SK-N-SH (cell line): ENCODE measurements around the gene SPRY1.

Experiments
- POLR2AphosphoS5 ChIP-seq: IDR thresholded peaks from 2 replicates; pipeline ENCODE4 v1.6.1; 2012; ENCODE audit warnings: low read depth, low read length
- RFX5 ChIP-seq: IDR thresholded peaks from 2 replicates; pipeline ENCODE4 v1.6.1; 2012; ENCODE audit warnings: mild to moderate bottlenecking, improper control_type of control experiment, low read length
- YY1 ChIP-seq: IDR thresholded peaks from 2 replicates; pipeline ENCODE4 v1.4.0; 2012; ENCODE audit warnings: low read depth, mild to moderate bottlenecking
- TF ChIP-seq, protein P1 (sequence below): fragments of 200-600 bp; sonication (generic); IDR thresholded peaks from 2 replicates; pipeline ENCODE4 v1.6.1; 2017; ENCODE audit warnings: antibody characterized with exemption, mild to moderate bottlenecking, moderate library complexity
- TF ChIP-seq, protein P2 (sequence below): fragments of 150-350 bp; IDR thresholded peaks from 2 replicates; pipeline ENCODE4 v1.6.1; 2017; ENCODE audit warnings: antibody characterized with exemption, low read length, low read depth, borderline replicate concordance
- TF ChIP-seq, protein P3 (sequence below): IDR thresholded peaks from 2 replicates; pipeline ENCODE4 v1.4.0; 2012; ENCODE audit warnings: low read depth, borderline replicate concordance

DNA sequence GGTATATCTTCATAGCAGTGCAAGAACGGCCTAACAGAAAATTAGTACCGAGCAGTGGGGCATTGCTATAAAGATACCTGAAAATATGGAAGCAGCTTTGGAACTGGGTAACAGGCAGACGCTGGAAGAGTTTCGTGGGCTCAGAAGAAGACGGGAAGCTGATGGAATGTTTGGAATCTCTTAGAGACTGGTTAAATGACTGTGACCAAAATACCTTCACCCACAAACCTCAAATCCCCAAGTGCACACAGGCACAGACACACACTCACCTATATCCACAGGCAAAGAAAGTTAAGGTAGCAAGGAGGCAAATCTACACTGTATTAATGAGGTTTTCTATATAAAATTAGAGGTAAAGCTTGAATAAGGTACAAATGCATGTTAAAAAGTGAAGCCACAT is 14.6 kb upstream of the SPRY1 start:
- TF ChIP-seq, protein P1, sequence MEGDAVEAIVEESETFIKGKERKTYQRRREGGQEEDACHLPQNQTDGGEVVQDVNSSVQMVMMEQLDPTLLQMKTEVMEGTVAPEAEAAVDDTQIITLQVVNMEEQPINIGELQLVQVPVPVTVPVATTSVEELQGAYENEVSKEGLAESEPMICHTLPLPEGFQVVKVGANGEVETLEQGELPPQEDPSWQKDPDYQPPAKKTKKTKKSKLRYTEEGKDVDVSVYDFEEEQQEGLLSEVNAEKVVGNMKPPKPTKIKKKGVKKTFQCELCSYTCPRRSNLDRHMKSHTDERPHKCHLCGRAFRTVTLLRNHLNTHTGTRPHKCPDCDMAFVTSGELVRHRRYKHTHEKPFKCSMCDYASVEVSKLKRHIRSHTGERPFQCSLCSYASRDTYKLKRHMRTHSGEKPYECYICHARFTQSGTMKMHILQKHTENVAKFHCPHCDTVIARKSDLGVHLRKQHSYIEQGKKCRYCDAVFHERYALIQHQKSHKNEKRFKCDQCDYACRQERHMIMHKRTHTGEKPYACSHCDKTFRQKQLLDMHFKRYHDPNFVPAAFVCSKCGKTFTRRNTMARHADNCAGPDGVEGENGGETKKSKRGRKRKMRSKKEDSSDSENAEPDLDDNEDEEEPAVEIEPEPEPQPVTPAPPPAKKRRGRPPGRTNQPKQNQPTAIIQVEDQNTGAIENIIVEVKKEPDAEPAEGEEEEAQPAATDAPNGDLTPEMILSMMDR, result no peak
- no peak for TF ChIP-seq YY1
- no peak for TF ChIP-seq POLR2AphosphoS5
- no peak for TF ChIP-seq RFX5
- TF ChIP-seq, protein P2, sequence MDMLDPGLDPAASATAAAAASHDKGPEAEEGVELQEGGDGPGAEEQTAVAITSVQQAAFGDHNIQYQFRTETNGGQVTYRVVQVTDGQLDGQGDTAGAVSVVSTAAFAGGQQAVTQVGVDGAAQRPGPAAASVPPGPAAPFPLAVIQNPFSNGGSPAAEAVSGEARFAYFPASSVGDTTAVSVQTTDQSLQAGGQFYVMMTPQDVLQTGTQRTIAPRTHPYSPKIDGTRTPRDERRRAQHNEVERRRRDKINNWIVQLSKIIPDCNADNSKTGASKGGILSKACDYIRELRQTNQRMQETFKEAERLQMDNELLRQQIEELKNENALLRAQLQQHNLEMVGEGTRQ, result no peak
- TF ChIP-seq, protein P3, sequence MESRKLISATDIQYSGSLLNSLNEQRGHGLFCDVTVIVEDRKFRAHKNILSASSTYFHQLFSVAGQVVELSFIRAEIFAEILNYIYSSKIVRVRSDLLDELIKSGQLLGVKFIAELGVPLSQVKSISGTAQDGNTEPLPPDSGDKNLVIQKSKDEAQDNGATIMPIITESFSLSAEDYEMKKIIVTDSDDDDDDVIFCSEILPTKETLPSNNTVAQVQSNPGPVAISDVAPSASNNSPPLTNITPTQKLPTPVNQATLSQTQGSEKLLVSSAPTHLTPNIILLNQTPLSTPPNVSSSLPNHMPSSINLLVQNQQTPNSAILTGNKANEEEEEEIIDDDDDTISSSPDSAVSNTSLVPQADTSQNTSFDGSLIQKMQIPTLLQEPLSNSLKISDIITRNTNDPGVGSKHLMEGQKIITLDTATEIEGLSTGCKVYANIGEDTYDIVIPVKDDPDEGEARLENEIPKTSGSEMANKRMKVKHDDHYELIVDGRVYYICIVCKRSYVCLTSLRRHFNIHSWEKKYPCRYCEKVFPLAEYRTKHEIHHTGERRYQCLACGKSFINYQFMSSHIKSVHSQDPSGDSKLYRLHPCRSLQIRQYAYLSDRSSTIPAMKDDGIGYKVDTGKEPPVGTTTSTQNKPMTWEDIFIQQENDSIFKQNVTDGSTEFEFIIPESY, result no peak
